ENCODE data around the gene SSB.
"Not testable (repeated sequence)": the region's sequence is repeated elsewhere in the genome, so short reads cannot be mapped to it uniquely, and the experiment has no call there.

Gene SSB

DNA sequence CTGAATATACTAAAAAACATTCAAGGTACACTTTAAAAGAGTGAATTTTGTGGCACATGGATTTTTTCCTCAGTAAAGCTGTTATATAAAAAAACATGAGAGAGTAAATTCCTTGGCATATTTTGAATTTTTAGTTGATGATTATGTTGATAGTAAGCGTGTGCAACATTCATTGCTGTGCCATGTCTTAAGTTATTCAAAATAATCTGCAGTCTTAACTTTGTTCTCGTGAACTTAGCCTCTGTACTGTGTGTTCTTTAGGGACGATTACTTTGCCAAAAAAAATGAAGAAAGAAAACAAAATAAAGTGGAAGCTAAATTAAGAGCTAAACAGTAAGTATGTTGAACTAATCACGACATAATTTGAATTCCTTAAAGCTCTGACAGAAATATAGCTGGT, 9.6 kb downstream of the SSB start:
- no peaks in the 10 kb centered on the region for H3K27me3 ChIP-seq (replicated peaks; ENCODE audit: control insufficient read depth, insufficient read depth, low read length, poor library complexity, severe bottlenecking)
- H3K4me3 ChIP-seq (ENCODE audit: insufficient read depth, low read depth, low read length, poor library complexity, severe bottlenecking) = no peak overlapping the region
- no peak for DNase-seq
- H3K4me1 ChIP-seq (ENCODE audit: control insufficient read depth, insufficient read depth, low read length, poor library complexity, severe bottlenecking) = no peaks in the 10 kb centered on the region
- no peak overlapping the region for H3K27ac ChIP-seq (ENCODE audit: insufficient read depth, low read length, poor library complexity, severe bottlenecking)
- no peaks in the 10 kb centered on the region for H3K9me3 ChIP-seq (ENCODE audit: control insufficient read depth, low read length)
- H3K36me3 ChIP-seq (ENCODE audit: control insufficient read depth, insufficient read depth, low read length) = peaks cover 63% of the 10 kb centered on the region

DNA sequence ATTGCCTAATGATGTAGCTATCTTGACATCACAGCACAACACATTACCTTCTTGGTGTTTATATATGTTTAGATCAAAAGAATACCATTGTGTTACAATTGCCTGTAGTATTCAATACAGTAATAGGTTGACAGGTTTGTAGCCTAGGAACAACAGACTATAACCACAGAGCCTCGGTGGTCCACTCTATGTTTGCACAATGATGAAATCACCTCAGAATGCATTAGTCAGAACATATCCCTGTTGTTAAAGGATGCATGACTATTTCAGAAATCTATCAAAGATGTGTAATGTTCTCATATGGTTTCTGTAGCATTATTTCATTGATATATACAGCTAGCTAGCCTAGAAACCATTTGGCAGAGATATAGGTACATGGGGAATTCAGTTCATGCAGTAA, 17.2 kb downstream of the SSB start:
- H3K9me3 ChIP-seq (ENCODE audit: control insufficient read depth, low read length) = no peaks in the 10 kb centered on the region
- peaks cover 43% of the 10 kb centered on the region for H3K36me3 ChIP-seq (ENCODE audit: control insufficient read depth, insufficient read depth, low read length)
- no peak for DNase-seq
- no peak overlapping the region for H3K4me3 ChIP-seq (ENCODE audit: insufficient read depth, low read depth, low read length, poor library complexity, severe bottlenecking)
- no peak overlapping the region for H3K27ac ChIP-seq (ENCODE audit: insufficient read depth, low read length, poor library complexity, severe bottlenecking)
- H3K4me1 ChIP-seq (ENCODE audit: control insufficient read depth, insufficient read depth, low read length, poor library complexity, severe bottlenecking) = no peaks in the 10 kb centered on the region
- no peaks in the 10 kb centered on the region for H3K27me3 ChIP-seq (replicated peaks; ENCODE audit: control insufficient read depth, insufficient read depth, low read length, poor library complexity, severe bottlenecking)

DNA sequence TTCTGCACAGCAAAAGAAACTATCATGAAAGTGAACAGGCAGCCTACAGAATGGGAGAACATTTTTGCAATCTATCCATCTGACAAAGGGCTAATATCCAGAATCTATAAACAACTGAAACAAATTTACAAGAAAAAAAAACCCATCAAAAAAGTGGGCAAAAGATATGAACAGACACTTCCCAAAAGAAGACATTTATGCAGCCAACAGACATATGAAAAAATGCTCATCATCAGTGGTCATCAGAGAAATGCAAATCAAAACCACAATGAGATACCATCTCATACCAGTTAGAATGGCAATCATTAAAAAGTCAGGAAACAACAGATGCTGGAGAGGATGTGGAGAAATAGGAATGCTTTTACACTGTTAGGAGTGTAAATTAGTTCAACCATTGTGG, 18.3 kb downstream of the SSB start:
- DNase-seq; H3K27ac ChIP-seq (ENCODE audit: insufficient read depth, low read length, poor library complexity, severe bottlenecking); H3K4me3 ChIP-seq (ENCODE audit: insufficient read depth, low read depth, low read length, poor library complexity, severe bottlenecking); H3K9me3 ChIP-seq (ENCODE audit: control insufficient read depth, low read length); H3K4me1 ChIP-seq (ENCODE audit: control insufficient read depth, insufficient read depth, low read length, poor library complexity, severe bottlenecking); H3K27me3 ChIP-seq (replicated peaks; ENCODE audit: control insufficient read depth, insufficient read depth, low read length, poor library complexity, severe bottlenecking): not testable (repeated sequence)
- peaks cover 38% of the 10 kb centered on the region for H3K36me3 ChIP-seq (ENCODE audit: control insufficient read depth, insufficient read depth, low read length)

DNA sequence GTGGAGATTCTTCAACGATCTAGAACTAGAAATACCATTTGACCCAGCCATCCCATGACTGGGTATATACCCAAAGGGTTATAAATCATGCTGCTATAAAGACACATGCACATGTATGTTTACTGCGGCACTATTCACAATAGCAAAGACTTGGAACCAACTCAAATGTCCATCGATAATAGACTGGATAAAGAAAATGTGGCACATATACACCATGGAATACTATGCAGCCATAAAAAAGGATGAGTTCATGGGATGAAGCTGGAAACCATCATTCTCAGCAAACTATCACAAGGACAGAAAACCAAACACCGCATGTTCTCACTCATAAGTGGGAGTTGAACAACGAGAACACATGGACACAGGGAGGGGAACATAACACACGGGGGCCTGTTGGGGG, 18.7 kb downstream of the SSB start:
- H3K27me3 ChIP-seq (replicated peaks; ENCODE audit: control insufficient read depth, insufficient read depth, low read length, poor library complexity, severe bottlenecking); H3K27ac ChIP-seq (ENCODE audit: insufficient read depth, low read length, poor library complexity, severe bottlenecking); DNase-seq; H3K9me3 ChIP-seq (ENCODE audit: control insufficient read depth, low read length); H3K4me1 ChIP-seq (ENCODE audit: control insufficient read depth, insufficient read depth, low read length, poor library complexity, severe bottlenecking); H3K4me3 ChIP-seq (ENCODE audit: insufficient read depth, low read depth, low read length, poor library complexity, severe bottlenecking): not testable (repeated sequence)
- peaks cover 34% of the 10 kb centered on the region for H3K36me3 ChIP-seq (ENCODE audit: control insufficient read depth, insufficient read depth, low read length)

DNA sequence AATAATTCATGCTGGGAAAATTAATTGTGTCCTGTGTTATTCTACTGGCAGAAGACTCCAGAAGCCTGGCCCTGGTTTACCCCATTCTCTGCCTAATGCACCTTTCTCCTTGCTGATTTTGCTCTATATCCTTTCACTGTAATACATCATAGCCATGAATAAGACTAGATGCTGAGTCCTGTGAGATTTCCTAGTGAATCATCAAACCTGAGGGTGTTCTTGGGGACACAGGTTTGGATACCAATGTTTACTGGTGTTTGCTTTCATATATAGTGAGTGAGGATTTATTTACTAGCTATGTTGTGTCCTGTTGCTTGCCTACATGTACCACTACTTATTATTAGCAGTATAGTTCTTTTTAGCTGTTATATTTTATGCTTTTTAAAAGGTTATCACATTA, 19.6 kb downstream of the SSB start:
- Histone ChIP-seq H3K36me3 (ENCODE audit: control insufficient read depth, insufficient read depth, low read length) (peaks cover 26% of the 10 kb centered on the region), H3K4me3 (ENCODE audit: insufficient read depth, low read depth, low read length, poor library complexity, severe bottlenecking) (no peak overlapping the region), H3K4me1 (ENCODE audit: control insufficient read depth, insufficient read depth, low read length, poor library complexity, severe bottlenecking) (no peaks in the 10 kb centered on the region), H3K27me3 (replicated peaks; ENCODE audit: control insufficient read depth, insufficient read depth, low read length, poor library complexity, severe bottlenecking) (no peaks in the 10 kb centered on the region), H3K27ac (ENCODE audit: insufficient read depth, low read length, poor library complexity, severe bottlenecking) (no peak overlapping the region), H3K9me3 (ENCODE audit: control insufficient read depth, low read length) (no peaks in the 10 kb centered on the region)
- DNase-seq = no peak

DNA sequence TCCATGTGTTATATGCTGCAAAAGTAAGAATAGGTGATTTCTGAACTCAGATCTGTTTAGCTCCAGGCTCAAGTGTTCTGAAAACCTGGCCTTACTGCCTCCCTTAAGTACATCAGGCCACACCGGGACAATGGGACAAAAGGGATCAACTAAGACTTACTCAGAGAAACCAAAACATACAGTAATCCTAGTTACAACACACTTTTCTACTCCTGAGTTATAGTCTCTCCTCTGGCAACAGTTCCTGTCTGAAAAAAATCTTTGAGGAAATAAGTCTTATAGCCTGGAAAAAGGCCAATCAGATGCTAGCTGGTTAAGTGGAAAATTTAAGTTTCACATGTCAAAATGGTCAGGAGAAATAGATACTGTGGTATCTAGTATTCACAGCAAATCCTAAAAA, 20.4 kb downstream of the SSB start:
- DNase-seq = no peak
- Histone ChIP-seq H3K9me3 (ENCODE audit: control insufficient read depth, low read length) (no peaks in the 10 kb centered on the region), H3K4me1 (ENCODE audit: control insufficient read depth, insufficient read depth, low read length, poor library complexity, severe bottlenecking) (peaks cover 4% of the 10 kb centered on the region), H3K4me3 (ENCODE audit: insufficient read depth, low read depth, low read length, poor library complexity, severe bottlenecking) (no peak overlapping the region), H3K27me3 (replicated peaks; ENCODE audit: control insufficient read depth, insufficient read depth, low read length, poor library complexity, severe bottlenecking) (no peaks in the 10 kb centered on the region), H3K27ac (ENCODE audit: insufficient read depth, low read length, poor library complexity, severe bottlenecking) (no peak overlapping the region), H3K36me3 (ENCODE audit: control insufficient read depth, insufficient read depth, low read length) (peaks cover 21% of the 10 kb centered on the region)

DNA sequence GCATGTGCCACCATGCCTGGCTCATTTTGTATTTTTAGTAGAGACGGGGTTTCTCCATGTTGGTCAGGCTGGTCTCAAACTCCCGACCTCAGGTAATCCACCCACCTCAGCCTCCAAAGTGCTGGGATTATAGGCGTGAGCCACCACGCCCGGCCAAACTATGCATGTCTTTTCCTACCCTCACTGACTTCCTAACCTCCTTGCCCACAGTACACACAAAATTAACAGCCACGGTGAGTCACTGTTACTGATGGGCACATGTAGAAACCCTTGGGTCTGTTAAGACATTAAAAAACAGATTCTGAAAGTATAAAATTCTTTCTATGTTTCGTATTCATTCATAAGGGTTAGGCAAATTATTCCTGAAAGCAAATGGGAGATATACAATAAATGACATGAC, 21.4 kb downstream of the SSB start:
- H3K4me1 ChIP-seq (ENCODE audit: control insufficient read depth, insufficient read depth, low read length, poor library complexity, severe bottlenecking); H3K9me3 ChIP-seq (ENCODE audit: control insufficient read depth, low read length); H3K4me3 ChIP-seq (ENCODE audit: insufficient read depth, low read depth, low read length, poor library complexity, severe bottlenecking); H3K27ac ChIP-seq (ENCODE audit: insufficient read depth, low read length, poor library complexity, severe bottlenecking); H3K27me3 ChIP-seq (replicated peaks; ENCODE audit: control insufficient read depth, insufficient read depth, low read length, poor library complexity, severe bottlenecking); DNase-seq: not testable (repeated sequence)
- H3K36me3 ChIP-seq (ENCODE audit: control insufficient read depth, insufficient read depth, low read length) = peaks cover 19% of the 10 kb centered on the region

DNA sequence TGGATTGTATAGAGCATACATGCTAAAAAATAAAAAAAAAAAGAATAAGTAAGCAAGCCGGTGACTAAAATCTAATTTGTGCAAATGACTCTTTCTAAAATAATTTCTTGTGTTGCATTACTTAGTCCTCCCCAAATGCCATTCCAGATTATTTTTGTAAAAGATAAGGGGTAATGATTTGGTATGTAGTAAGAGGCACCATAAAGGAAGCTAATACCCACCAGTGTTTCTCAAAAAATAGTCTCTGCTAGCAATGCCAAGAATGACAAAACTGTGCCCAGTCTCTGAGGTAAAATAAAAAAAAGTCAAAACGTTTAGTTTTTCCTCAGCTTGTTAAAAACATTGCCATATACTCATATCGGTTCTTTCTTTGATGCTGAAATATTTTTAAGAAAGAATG, 23.4 kb downstream of the SSB start:
- Histone ChIP-seq H3K4me1 (ENCODE audit: control insufficient read depth, insufficient read depth, low read length, poor library complexity, severe bottlenecking) (peaks cover 4% of the 10 kb centered on the region), H3K27ac (ENCODE audit: insufficient read depth, low read length, poor library complexity, severe bottlenecking) (no peak overlapping the region), H3K4me3 (ENCODE audit: insufficient read depth, low read depth, low read length, poor library complexity, severe bottlenecking) (no peak overlapping the region), H3K9me3 (ENCODE audit: control insufficient read depth, low read length) (no peaks in the 10 kb centered on the region), H3K27me3 (replicated peaks; ENCODE audit: control insufficient read depth, insufficient read depth, low read length, poor library complexity, severe bottlenecking) (no peaks in the 10 kb centered on the region), H3K36me3 (ENCODE audit: control insufficient read depth, insufficient read depth, low read length) (peaks cover 10% of the 10 kb centered on the region)
- DNase-seq = no peak

DNA sequence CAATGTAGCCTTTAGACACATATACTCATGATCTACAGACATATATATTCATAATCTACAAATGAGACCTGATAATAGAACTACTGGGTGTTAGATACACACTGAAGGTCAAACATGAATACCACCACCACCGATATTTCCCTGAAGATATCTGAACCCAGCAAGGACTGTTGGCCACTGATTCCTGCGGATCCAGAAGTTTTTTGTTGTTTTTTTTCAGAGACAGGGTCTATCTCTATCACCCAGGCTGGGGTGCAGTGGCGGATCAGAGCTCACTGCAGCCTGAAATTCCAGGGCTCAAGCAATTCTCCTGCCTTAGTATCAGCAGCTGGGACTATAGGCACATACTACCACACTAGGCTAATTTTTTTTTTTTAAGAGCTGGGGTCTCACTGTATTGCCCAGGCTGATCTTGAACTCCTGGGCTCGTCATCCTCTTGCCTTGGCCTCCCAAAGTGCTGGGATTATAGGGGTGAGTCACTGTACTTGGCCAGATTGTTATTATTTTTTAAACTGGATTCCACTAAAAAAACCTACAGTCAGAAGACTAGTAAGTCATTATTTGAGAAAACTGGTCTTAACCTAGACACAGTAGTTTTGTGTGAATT, 24.2 kb downstream of the SSB start:
- H3K4me3 ChIP-seq (ENCODE audit: insufficient read depth, low read depth, low read length, poor library complexity, severe bottlenecking) = no peak overlapping the region
- H3K4me1 ChIP-seq (ENCODE audit: control insufficient read depth, insufficient read depth, low read length, poor library complexity, severe bottlenecking) = peaks cover 4% of the 10 kb centered on the region
- H3K36me3 ChIP-seq (ENCODE audit: control insufficient read depth, insufficient read depth, low read length) = peaks cover 10% of the 10 kb centered on the region
- no peaks in the 10 kb centered on the region for H3K9me3 ChIP-seq (ENCODE audit: control insufficient read depth, low read length)
- DNase-seq = no peak
- no peaks in the 10 kb centered on the region for H3K27me3 ChIP-seq (replicated peaks; ENCODE audit: control insufficient read depth, insufficient read depth, low read length, poor library complexity, severe bottlenecking)
- H3K27ac ChIP-seq (ENCODE audit: insufficient read depth, low read length, poor library complexity, severe bottlenecking) = no peak overlapping the region

DNA sequence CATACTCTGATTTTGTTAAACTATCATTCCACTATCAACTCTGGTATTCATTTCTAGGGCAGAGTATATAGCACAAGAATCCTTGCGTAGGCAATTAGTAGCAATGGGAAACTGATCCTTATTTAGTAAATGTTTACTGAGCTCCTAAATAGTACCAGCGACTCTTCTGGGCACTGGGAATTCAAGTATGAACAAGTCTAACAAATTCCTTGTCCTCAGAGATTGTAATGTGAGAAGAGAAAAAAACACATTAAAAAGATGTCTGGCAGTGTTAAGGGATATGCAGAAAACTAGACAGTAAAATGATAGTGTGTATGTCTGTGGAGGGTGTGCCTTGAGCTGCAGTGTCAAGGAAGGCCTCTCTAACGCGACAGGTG, 25.3 kb downstream of the SSB start:
- peaks cover 4% of the 10 kb centered on the region for H3K4me1 ChIP-seq (ENCODE audit: control insufficient read depth, insufficient read depth, low read length, poor library complexity, severe bottlenecking)
- peak overlapping the region; percentile 80 for H3K27ac ChIP-seq (ENCODE audit: insufficient read depth, low read length, poor library complexity, severe bottlenecking)
- H3K4me3 ChIP-seq (ENCODE audit: insufficient read depth, low read depth, low read length, poor library complexity, severe bottlenecking) = peak overlapping the region; percentile 80
- no peak for DNase-seq
- H3K27me3 ChIP-seq (replicated peaks; ENCODE audit: control insufficient read depth, insufficient read depth, low read length, poor library complexity, severe bottlenecking) = no peaks in the 10 kb centered on the region
- no peaks in the 10 kb centered on the region for H3K9me3 ChIP-seq (ENCODE audit: control insufficient read depth, low read length)
- peaks cover 5% of the 10 kb centered on the region for H3K36me3 ChIP-seq (ENCODE audit: control insufficient read depth, insufficient read depth, low read length)
